ENCODE measurements around the gene FAH. TPM values are rescaled to one million over a fixed set of nuclear protein-coding genes. Genes with fewer than 3 reads are reported as not detected.
A peak's percentile ranks its signal among the peaks of the same experiment; 100 is the strongest.

Gene FAH
- total and polyA plus RNA-seq, 2 donors from 2014 or later = 34.7 to 121 TPM

DNA sequence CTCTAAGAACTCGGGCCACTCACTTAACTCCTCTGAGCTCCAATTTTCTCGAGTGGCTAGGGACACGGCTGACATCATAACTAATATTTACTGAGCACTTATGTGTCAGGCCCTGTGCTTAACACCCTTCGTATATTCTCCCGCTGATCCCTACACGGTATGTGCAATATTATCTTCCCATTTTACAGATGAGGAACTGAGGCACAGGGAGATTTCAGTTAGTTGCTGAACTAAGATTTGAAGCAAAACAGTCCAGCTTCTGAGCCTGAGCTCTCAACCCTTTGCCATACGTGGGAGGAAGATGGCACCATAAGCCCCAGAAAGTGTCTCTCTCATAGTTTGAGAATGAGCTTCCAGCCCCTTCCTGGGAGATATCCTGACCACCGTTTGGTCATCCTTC is 19.6 kb downstream of the FAH start:
- H3K36me3 ChIP-seq (ENCODE audit: control insufficient read depth in 2 of 3, insufficient read depth in 3 of 3, low read length in 3 of 3) = peaks cover 0 to 17% (median 5%) of the 10 kb centered on the region in 3 donors
- FAIRE-seq (no peak), DNase-seq (no peak)
- intact Hi-C loops (cut with DNase I) = no loop called here
- no peaks in the 10 kb centered on the region for H3K9me3 ChIP-seq (ENCODE audit: control insufficient read depth in 2 of 3, insufficient read depth in 1 of 3, low read length in 3 of 3)
- H3K27me3 ChIP-seq (ENCODE audit: control insufficient read depth, insufficient read depth, low read length) = no peaks in the 10 kb centered on the region
- peaks cover 0 to 6% (median 0%) of the 10 kb centered on the region in 3 donors for H3K4me1 ChIP-seq (ENCODE audit: control insufficient read depth in 2 of 3, insufficient read depth in 2 of 3, low read depth in 1 of 3, low read length in 3 of 3)
- no peak overlapping the region for H3K27ac ChIP-seq (ENCODE audit: low read depth in 2 of 2, low read length in 2 of 2)
- H3K4me3 ChIP-seq (ENCODE audit: low read length in 3 of 3) = no peak overlapping the region
- TF ChIP-seq, protein P1, sequence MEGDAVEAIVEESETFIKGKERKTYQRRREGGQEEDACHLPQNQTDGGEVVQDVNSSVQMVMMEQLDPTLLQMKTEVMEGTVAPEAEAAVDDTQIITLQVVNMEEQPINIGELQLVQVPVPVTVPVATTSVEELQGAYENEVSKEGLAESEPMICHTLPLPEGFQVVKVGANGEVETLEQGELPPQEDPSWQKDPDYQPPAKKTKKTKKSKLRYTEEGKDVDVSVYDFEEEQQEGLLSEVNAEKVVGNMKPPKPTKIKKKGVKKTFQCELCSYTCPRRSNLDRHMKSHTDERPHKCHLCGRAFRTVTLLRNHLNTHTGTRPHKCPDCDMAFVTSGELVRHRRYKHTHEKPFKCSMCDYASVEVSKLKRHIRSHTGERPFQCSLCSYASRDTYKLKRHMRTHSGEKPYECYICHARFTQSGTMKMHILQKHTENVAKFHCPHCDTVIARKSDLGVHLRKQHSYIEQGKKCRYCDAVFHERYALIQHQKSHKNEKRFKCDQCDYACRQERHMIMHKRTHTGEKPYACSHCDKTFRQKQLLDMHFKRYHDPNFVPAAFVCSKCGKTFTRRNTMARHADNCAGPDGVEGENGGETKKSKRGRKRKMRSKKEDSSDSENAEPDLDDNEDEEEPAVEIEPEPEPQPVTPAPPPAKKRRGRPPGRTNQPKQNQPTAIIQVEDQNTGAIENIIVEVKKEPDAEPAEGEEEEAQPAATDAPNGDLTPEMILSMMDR (IDR thresholded peaks at IDR 0.05; ENCODE audit: borderline replicate concordance, extremely low read depth, insufficient read depth) = no peak
- no peak overlapping the region for H3K9ac ChIP-seq (ENCODE audit: low read length in 3 of 3)

DNA sequence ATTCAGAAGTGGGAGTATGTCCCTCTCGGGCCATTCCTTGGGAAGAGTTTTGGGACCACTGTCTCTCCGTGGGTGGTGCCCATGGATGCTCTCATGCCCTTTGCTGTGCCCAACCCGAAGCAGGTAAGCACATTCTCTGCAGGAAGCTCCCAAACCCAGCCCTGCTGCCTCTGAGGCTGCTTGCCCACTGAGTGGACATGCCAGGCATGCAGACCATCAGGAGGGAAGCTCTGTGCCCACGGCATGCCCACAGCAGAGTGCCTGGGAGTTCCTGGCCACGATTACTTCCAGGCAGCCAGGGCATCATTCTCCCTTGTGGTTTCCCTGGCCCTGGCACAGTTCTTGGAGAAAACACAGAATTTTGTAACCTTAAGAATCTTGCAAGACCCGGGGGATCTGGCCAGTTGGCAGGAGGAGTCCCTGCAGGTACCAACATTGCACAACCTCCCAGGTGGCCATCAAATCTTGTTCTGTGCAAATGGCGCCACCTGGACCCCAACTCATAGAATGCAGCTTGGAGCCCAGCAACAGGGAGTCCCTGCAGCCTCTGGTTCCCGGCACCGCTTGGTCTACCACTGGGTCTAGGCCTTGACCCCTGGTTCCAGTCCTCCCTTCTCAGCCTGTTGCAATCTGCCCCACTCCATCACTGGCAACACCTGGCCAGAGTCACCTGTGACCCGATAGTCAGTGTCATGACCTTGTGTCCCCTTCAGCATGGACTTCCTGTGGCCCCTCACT is 20.4 kb downstream of the FAH start:
- TF ChIP-seq, protein P1 (IDR thresholded peaks at IDR 0.05; ENCODE audit: borderline replicate concordance, extremely low read depth, insufficient read depth) = peak; percentile 82
- Histone ChIP-seq H3K4me1 (ENCODE audit: control insufficient read depth in 2 of 3, insufficient read depth in 2 of 3, low read depth in 1 of 3, low read length in 3 of 3) (peaks cover 0 to 6% (median 0%) of the 10 kb centered on the region in 3 donors), H3K27me3 (ENCODE audit: control insufficient read depth, insufficient read depth, low read length) (no peaks in the 10 kb centered on the region), H3K36me3 (ENCODE audit: control insufficient read depth in 2 of 3, insufficient read depth in 3 of 3, low read length in 3 of 3) (peaks cover 0 to 17% (median 5%) of the 10 kb centered on the region in 3 donors), H3K27ac (ENCODE audit: low read depth in 2 of 2, low read length in 2 of 2) (peak overlapping the region in 1 of 2 donors; percentile 29), H3K9me3 (ENCODE audit: control insufficient read depth in 2 of 3, insufficient read depth in 1 of 3, low read length in 3 of 3) (no peaks in the 10 kb centered on the region), H3K9ac (ENCODE audit: low read length in 3 of 3) (no peak overlapping the region), H3K4me3 (ENCODE audit: low read length in 3 of 3) (no peak overlapping the region)
- DNase-seq = peak in 4 of 5 donors; percentile 70 to 82 (median 80)
- no peak for FAIRE-seq
- intact Hi-C loops (cut with DNase I) = no loop called here

DNA sequence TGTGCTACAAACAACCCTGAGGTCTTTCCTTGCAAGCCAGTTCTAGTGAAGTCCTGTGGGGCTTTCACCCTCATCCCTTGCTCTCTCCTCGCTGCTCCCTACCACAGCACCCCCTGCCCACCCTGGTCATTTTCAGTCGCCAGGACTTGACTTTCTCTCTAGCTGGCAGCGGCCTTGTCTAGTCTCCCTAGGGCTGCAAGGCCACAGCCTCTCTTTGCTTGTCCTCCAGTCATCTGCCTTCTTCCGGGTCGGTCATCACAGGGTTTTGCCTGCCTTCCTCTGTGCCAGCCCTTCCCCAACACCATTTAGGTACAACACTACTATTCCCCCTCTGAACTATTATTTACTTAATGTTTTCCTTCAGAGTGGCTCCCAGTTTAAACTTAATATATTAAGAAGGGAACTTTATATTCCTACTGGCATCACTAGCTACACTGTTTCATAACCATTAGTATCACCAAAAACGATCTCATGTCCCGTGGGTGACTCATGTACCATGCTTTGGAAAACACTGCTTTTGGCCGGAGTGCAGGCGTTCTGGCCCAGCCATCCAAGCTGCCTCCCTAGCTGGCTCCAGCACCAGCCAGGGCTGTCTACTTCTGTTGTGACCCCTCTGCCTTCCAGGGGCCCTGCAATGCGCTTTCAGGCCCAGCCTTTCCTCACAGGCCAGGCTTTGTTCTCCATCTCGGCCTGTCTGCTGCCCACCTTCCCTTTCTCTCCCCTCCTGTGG is 21.4 kb downstream of the FAH start:
- Histone ChIP-seq H3K27ac (ENCODE audit: low read depth in 2 of 2, low read length in 2 of 2) (peak overlapping the region; percentile 18 to 49), H3K9me3 (ENCODE audit: control insufficient read depth in 2 of 3, insufficient read depth in 1 of 3, low read length in 3 of 3) (no peaks in the 10 kb centered on the region), H3K4me1 (ENCODE audit: control insufficient read depth in 2 of 3, insufficient read depth in 2 of 3, low read depth in 1 of 3, low read length in 3 of 3) (peaks cover 0 to 6% (median 0%) of the 10 kb centered on the region in 3 donors), H3K27me3 (ENCODE audit: control insufficient read depth, insufficient read depth, low read length) (no peaks in the 10 kb centered on the region), H3K36me3 (ENCODE audit: control insufficient read depth in 2 of 3, insufficient read depth in 3 of 3, low read length in 3 of 3) (peaks cover 0 to 22% (median 8%) of the 10 kb centered on the region in 3 donors), H3K9ac (ENCODE audit: low read length in 3 of 3) (no peak overlapping the region), H3K4me3 (ENCODE audit: low read length in 3 of 3) (no peak overlapping the region)
- TF ChIP-seq, protein P1 (IDR thresholded peaks at IDR 0.05; ENCODE audit: borderline replicate concordance, extremely low read depth, insufficient read depth) = no peak
- intact Hi-C loops (cut with DNase I) = no loop called here
- DNase-seq = no peak
- no peak for FAIRE-seq

Data from kidney (tissue), 14 donors.